Activated naive CD4-positive, alpha-beta T cell treated with anti-CD3 and anti-CD28 coated beads, Interleukin-2, amount 10 ng/mL, durations not matched to agents 7 days and 5 days (primary cell): ENCODE results near the gene KMT2B.

Experiments
- CTCF ChIA-PET: fragments of 350-600 bp; sonication (Branson Sonifier 250); formaldehyde crosslinking; loops from one replicate; lab custom pipeline; 2021; ENCODE audit warnings: antibody characterized with exemption; lab: Charles Lee
- DNase-seq: peaks from one replicate; pipeline ENCODE4 v3.0.0-alpha.2; 2020
- H3K27ac Mint-ChIP-seq: one replicate; pipeline ENCODE4 v1.8.0; 2021; ENCODE audit warnings: mild to moderate bottlenecking, moderate library complexity, mixed read lengths
- H3K27me3 Mint-ChIP-seq: one replicate; pipeline ENCODE4 v1.8.0; 2021; ENCODE audit warnings: mild to moderate bottlenecking, mixed read lengths
- H3K36me3 Mint-ChIP-seq: one replicate; pipeline ENCODE4 v1.8.0; 2021; ENCODE audit warnings: mixed read lengths
- H3K4me1 Mint-ChIP-seq: one replicate; pipeline ENCODE4 v1.8.0; 2021; ENCODE audit warnings: mixed read lengths
- H3K4me3 Mint-ChIP-seq: one replicate; pipeline ENCODE4 v1.8.0; 2021; ENCODE audit warnings: mild to moderate bottlenecking, moderate library complexity, mixed read lengths
- H3K9me3 Mint-ChIP-seq: one replicate; pipeline ENCODE4 v1.8.0; 2021; ENCODE audit warnings: mixed read lengths

Gene KMT2B

GRCh38 chr19:35784503-35785338 is 66.9 kb downstream of the KMT2B start:
- CTCF ChIA-PET, result no interaction called here
- peaks cover 29% of the 10 kb centered on the region for H3K36me3 Mint-ChIP-seq
- DNase-seq, result no peak
- no peaks in the 10 kb centered on the region for H3K4me1 Mint-ChIP-seq
- H3K27ac Mint-ChIP-seq, result no peak overlapping the region
- H3K27me3 Mint-ChIP-seq, result no peaks in the 10 kb centered on the region
- no peak overlapping the region for H3K4me3 Mint-ChIP-seq
- no peaks in the 10 kb centered on the region for H3K9me3 Mint-ChIP-seq

GRCh38 chr19:35785339-35785627 is 67.5 kb downstream of the KMT2B start:
- Mint-ChIP-seq H3K36me3 (peaks cover 25% of the 10 kb centered on the region), H3K9me3 (no peaks in the 10 kb centered on the region), H3K4me3 (no peak overlapping the region), H3K27me3 (no peaks in the 10 kb centered on the region), H3K4me1 (no peaks in the 10 kb centered on the region), H3K27ac (no peak overlapping the region)
- CTCF ChIA-PET, result no interaction called here
- DNase-seq, result no peak

GRCh38 chr19:35786299-35787160 is 68.7 kb downstream of the KMT2B start:
- Mint-ChIP-seq H3K4me3 (no peak overlapping the region), H3K27ac (no peak overlapping the region), H3K36me3 (peaks cover 19% of the 10 kb centered on the region), H3K27me3 (no peaks in the 10 kb centered on the region), H3K4me1 (no peaks in the 10 kb centered on the region), H3K9me3 (no peaks in the 10 kb centered on the region)
- CTCF ChIA-PET, result interaction anchor here (1.1 kb wide), 1 partner anchor 39 kb away, joined by 3 read pairs; no protein-coding TSS in a partner anchor
- DNase-seq, result no peak

- Mint-ChIP-seq H3K4me1 (no peaks in the 10 kb centered on the region), H3K36me3 (peaks cover 16% of the 10 kb centered on the region), H3K9me3 (no peaks in the 10 kb centered on the region), H3K27me3 (no peaks in the 10 kb centered on the region), H3K27ac (no peak overlapping the region), H3K4me3 (no peak overlapping the region)
- CTCF ChIA-PET, result interaction anchor here (1.1 kb wide), 1 partner anchor 40 kb away, joined by 3 read pairs; no protein-coding TSS in a partner anchor
- no peak for DNase-seq
Measured at GRCh38 chr19:35787227-35787799, 69.5 kb downstream of the KMT2B start.
